ENCODE measurements around the gene ZFP14.

- TF ChIP-seq CTCF (IDR thresholded peaks at IDR 0.05) (no peak), ZFX (IDR thresholded peaks at IDR 0.05; ENCODE audit: borderline replicate concordance) (no peak)
Observed at GRCh38 chr19:36330216-36330615, 48.8 kb downstream of the ZFP14 start.
